ENCODE measurements around the gene NABP2.

NABP2 gene

DNA sequence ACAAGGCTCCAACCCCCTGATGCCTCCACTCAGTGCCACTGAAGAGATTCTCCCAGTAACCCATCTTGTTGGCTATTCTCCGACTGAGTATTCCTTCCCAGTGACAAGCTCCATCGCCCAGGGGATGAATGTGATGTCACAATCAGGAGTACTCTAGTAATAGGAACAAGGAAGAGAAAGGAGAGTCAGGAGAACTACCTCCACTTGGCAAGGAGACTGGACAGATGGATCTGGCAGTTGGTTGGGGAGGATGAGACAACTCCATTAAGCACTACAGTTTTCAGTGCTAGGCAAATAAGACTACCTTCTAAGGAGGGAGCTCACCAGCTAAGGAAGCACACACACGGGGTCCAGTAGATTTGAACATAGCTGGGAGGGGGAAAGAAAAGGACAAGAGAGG is 7.7 kb upstream of the NABP2 start:
- peak overlapping the region; percentile 54 for H3K27ac ChIP-seq
- TF ChIP-seq ZFX (IDR thresholded peaks at IDR 0.05; ENCODE audit: borderline replicate concordance) = no peak
- TF ChIP-seq, protein P1, sequence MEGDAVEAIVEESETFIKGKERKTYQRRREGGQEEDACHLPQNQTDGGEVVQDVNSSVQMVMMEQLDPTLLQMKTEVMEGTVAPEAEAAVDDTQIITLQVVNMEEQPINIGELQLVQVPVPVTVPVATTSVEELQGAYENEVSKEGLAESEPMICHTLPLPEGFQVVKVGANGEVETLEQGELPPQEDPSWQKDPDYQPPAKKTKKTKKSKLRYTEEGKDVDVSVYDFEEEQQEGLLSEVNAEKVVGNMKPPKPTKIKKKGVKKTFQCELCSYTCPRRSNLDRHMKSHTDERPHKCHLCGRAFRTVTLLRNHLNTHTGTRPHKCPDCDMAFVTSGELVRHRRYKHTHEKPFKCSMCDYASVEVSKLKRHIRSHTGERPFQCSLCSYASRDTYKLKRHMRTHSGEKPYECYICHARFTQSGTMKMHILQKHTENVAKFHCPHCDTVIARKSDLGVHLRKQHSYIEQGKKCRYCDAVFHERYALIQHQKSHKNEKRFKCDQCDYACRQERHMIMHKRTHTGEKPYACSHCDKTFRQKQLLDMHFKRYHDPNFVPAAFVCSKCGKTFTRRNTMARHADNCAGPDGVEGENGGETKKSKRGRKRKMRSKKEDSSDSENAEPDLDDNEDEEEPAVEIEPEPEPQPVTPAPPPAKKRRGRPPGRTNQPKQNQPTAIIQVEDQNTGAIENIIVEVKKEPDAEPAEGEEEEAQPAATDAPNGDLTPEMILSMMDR (IDR thresholded peaks at IDR 0.05) = no peak

DNA sequence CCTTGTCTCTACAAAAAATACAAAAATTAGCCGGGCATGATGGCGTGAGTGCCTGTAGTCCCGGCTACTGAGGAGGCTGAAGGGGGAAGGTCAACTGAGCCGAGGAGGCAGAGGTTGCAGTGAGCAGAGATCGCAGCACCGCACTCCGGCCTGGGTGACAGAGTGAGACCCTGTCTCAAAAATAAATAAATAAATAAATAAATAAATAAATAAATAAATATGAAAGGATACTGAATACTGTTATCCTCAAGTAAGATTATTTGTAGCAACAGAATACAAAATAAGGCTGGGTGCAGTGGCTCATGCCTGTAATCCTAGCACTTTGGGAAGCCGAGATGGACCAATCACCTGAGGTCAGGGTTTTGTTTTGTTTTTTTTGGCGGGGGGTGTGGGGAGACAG is 4.3 kb upstream of the NABP2 start:
- no peak overlapping the region; the same call in 1 of the 2 replicates for H3K27ac ChIP-seq
- TF ChIP-seq, protein P1 (IDR thresholded peaks at IDR 0.05) = no peak
- TF ChIP-seq ZFX (IDR thresholded peaks at IDR 0.05; ENCODE audit: borderline replicate concordance) = no peak

DNA sequence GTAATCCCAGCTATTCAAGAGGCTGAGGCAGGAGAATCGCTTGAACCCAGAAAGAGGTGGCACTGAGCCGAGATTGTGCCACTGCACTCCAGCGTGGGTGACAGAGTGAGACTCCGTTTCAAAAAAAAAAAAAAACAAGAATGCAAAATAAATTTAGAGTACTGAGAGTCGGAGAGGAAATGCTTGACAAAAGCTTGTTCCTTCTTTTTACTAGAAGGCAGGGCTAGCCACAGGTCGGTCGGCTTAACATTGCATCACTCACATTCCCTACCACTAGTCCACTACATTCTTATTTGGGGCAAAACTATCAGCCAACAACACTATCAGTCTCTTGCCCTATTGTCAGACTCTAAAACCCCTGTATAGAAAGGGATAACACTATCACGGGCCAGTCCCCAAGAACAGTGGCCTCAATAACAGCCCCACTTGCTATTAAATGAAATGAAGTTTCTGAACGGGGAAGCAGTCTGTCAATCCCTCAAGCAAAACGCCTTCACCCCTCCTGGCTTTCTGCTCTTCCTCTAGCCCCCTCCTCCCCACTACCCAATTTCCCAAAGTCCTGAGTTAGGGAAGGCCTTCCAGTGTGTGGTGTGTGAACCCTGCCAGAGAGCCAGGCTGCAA is 3.4 kb upstream of the NABP2 start:
- TF ChIP-seq ZFX (IDR thresholded peaks at IDR 0.05; ENCODE audit: borderline replicate concordance) = no peak
- TF ChIP-seq, protein P1 (IDR thresholded peaks at IDR 0.05) = no peak
- peak overlapping the region; percentile 98 for H3K27ac ChIP-seq

- TF ChIP-seq, protein P1 (IDR thresholded peaks at IDR 0.05) = no peak
- TF ChIP-seq ZFX (IDR thresholded peaks at IDR 0.05; ENCODE audit: borderline replicate concordance) = no peak
- H3K27ac ChIP-seq = peak overlapping the region; percentile 98
Measured at GRCh38 chr12:56221232-56221756, 2.8 kb upstream of the NABP2 start.

GRCh38 chr12:56221757-56222530 is 2.2 kb upstream of the NABP2 start, which contains the start of gene RNF41:
Gene RNF41 (minus strand): TSS chr12:56221922. CDS start chr12:56214047, 7,875 bp downstream.
- H3K27ac ChIP-seq = peak within 1 kb of the TSS; percentile 98
- no peak for TF ChIP-seq ZFX (IDR thresholded peaks at IDR 0.05; ENCODE audit: borderline replicate concordance)
- TF ChIP-seq, protein P1 (IDR thresholded peaks at IDR 0.05) = peak; percentile 8

- TF ChIP-seq ZFX (IDR thresholded peaks at IDR 0.05; ENCODE audit: borderline replicate concordance) = no peak
- TF ChIP-seq, protein P1 (IDR thresholded peaks at IDR 0.05) = no peak
- peak overlapping the region; percentile 98 for H3K27ac ChIP-seq
Measured at GRCh38 chr12:56222531-56222895, 1.6 kb upstream of the NABP2 start.

All from 22Rv1 (cell line).